Measurements from ENCODE around the gene ENOSF1.
"Not testable (repeated sequence)": the region's sequence is repeated elsewhere in the genome, so short reads cannot be mapped to it uniquely, and the experiment has no call there.

ENOSF1 gene

GRCh38 chr18:685438-685837 is 27.0 kb downstream of the ENOSF1 start:
- TF ChIP-seq, protein P1, sequence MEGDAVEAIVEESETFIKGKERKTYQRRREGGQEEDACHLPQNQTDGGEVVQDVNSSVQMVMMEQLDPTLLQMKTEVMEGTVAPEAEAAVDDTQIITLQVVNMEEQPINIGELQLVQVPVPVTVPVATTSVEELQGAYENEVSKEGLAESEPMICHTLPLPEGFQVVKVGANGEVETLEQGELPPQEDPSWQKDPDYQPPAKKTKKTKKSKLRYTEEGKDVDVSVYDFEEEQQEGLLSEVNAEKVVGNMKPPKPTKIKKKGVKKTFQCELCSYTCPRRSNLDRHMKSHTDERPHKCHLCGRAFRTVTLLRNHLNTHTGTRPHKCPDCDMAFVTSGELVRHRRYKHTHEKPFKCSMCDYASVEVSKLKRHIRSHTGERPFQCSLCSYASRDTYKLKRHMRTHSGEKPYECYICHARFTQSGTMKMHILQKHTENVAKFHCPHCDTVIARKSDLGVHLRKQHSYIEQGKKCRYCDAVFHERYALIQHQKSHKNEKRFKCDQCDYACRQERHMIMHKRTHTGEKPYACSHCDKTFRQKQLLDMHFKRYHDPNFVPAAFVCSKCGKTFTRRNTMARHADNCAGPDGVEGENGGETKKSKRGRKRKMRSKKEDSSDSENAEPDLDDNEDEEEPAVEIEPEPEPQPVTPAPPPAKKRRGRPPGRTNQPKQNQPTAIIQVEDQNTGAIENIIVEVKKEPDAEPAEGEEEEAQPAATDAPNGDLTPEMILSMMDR (IDR thresholded peaks at IDR 0.05): no peak
- Histone ChIP-seq H2AFZ (no peak overlapping the region), H3K36me3 (ENCODE audit: control insufficient read depth, insufficient read depth, low read length) (no peaks in the 10 kb centered on the region), H3K4me3 (ENCODE audit: low read depth, low read length) (no peak overlapping the region), H3K9ac (no peak overlapping the region), H3K9me3 (ENCODE audit: control insufficient read depth, low read length) (no peaks in the 10 kb centered on the region), H3K4me2 (ENCODE audit: low read length) (no peak overlapping the region), H3K79me2 (no peaks in the 10 kb centered on the region), H3K27ac (no peak overlapping the region), H3K4me1 (no peaks in the 10 kb centered on the region), H3K27me3 (ENCODE audit: control insufficient read depth, insufficient read depth, low read length) (no peaks in the 10 kb centered on the region)

- H3K27me3 ChIP-seq (ENCODE audit: control insufficient read depth, insufficient read depth, low read length): no peaks in the 10 kb centered on the region
- H3K9me3 ChIP-seq (ENCODE audit: control insufficient read depth, low read length): no peaks in the 10 kb centered on the region
- no peak overlapping the region for H3K4me2 ChIP-seq (ENCODE audit: low read length)
- TF ChIP-seq, protein P1 (IDR thresholded peaks at IDR 0.05): no peak
- no peaks in the 10 kb centered on the region for H3K4me1 ChIP-seq
- no peaks in the 10 kb centered on the region for H3K79me2 ChIP-seq
- H3K4me3 ChIP-seq (ENCODE audit: low read depth, low read length): no peak overlapping the region
- H3K9ac ChIP-seq: no peak overlapping the region
- H2AFZ ChIP-seq: no peak overlapping the region
- H3K27ac ChIP-seq: no peak overlapping the region
- H3K36me3 ChIP-seq (ENCODE audit: control insufficient read depth, insufficient read depth, low read length): no peaks in the 10 kb centered on the region
Measured at GRCh38 chr18:683531-683930, 28.9 kb downstream of the ENOSF1 start.

- TF ChIP-seq, protein P1 (IDR thresholded peaks at IDR 0.05): no peak
- Histone ChIP-seq H3K9ac (no peak overlapping the region), H3K4me2 (ENCODE audit: low read length) (no peak overlapping the region), H3K79me2 (no peaks in the 10 kb centered on the region), H3K4me1 (no peaks in the 10 kb centered on the region), H3K9me3 (ENCODE audit: control insufficient read depth, low read length) (no peaks in the 10 kb centered on the region), H2AFZ (no peak overlapping the region), H3K27me3 (ENCODE audit: control insufficient read depth, insufficient read depth, low read length) (no peaks in the 10 kb centered on the region), H3K4me3 (ENCODE audit: low read depth, low read length) (no peak overlapping the region), H3K27ac (no peak overlapping the region), H3K36me3 (ENCODE audit: control insufficient read depth, insufficient read depth, low read length) (no peaks in the 10 kb centered on the region)
Measured at GRCh38 chr18:682833-683232, 29.6 kb downstream of the ENOSF1 start.

- not testable (repeated sequence) for H3K9me3 ChIP-seq (ENCODE audit: control insufficient read depth, low read length); H3K4me1 ChIP-seq; H3K27me3 ChIP-seq (ENCODE audit: control insufficient read depth, insufficient read depth, low read length); H3K27ac ChIP-seq; H3K9ac ChIP-seq; H3K4me2 ChIP-seq (ENCODE audit: low read length); H3K4me3 ChIP-seq (ENCODE audit: low read depth, low read length); H3K79me2 ChIP-seq; H3K36me3 ChIP-seq (ENCODE audit: control insufficient read depth, insufficient read depth, low read length); H2AFZ ChIP-seq
Measured at GRCh38 chr18:682416-682815, 30.0 kb downstream of the ENOSF1 start.

DNA sequence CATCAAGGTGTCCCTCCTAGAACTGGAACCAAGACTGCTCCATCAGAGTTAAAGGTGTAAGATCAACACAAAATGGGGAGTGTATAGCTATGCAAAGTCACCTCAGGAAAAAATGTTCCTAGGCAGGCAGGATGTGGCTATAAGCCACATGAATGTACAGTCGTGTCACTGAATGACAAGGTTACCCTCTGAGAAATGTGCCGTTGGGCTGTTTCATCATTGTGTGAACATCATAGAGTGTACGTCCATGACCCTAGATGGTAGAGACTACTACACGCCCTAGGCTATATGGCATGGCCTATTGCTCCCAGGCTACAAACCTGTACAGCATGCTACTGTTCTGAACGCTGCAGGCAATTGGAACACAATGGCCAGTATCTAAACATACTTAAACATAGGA is 30.4 kb downstream of the ENOSF1 start:
- H3K79me2 ChIP-seq: no peaks in the 10 kb centered on the region
- H3K4me1 ChIP-seq: no peaks in the 10 kb centered on the region
- no peak overlapping the region for H3K9ac ChIP-seq
- H3K9me3 ChIP-seq (ENCODE audit: control insufficient read depth, low read length): no peaks in the 10 kb centered on the region
- H3K4me2 ChIP-seq (ENCODE audit: low read length): no peak overlapping the region
- no peaks in the 10 kb centered on the region for H3K27me3 ChIP-seq (ENCODE audit: control insufficient read depth, insufficient read depth, low read length)
- TF ChIP-seq, protein P1 (IDR thresholded peaks at IDR 0.05): no peak
- no peaks in the 10 kb centered on the region for H3K36me3 ChIP-seq (ENCODE audit: control insufficient read depth, insufficient read depth, low read length)
- no peak overlapping the region for H3K4me3 ChIP-seq (ENCODE audit: low read depth, low read length)
- H3K27ac ChIP-seq: no peak overlapping the region
- no peak overlapping the region for H2AFZ ChIP-seq

All from parathyroid adenoma (tissue), 2 donors.